AG08396 (cell line): Measurements from ENCODE around the gene NTM.
"Not testable (repeated sequence)": the region's sequence is repeated elsewhere in the genome, so short reads cannot be mapped to it uniquely, and the experiment has no call there.

Experiments
- DNase-seq: peaks from one replicate; pipeline ENCODE4 v3.0.0; 2012; ENCODE audit warnings: low spot score, mixed read lengths

Gene NTM

DNA sequence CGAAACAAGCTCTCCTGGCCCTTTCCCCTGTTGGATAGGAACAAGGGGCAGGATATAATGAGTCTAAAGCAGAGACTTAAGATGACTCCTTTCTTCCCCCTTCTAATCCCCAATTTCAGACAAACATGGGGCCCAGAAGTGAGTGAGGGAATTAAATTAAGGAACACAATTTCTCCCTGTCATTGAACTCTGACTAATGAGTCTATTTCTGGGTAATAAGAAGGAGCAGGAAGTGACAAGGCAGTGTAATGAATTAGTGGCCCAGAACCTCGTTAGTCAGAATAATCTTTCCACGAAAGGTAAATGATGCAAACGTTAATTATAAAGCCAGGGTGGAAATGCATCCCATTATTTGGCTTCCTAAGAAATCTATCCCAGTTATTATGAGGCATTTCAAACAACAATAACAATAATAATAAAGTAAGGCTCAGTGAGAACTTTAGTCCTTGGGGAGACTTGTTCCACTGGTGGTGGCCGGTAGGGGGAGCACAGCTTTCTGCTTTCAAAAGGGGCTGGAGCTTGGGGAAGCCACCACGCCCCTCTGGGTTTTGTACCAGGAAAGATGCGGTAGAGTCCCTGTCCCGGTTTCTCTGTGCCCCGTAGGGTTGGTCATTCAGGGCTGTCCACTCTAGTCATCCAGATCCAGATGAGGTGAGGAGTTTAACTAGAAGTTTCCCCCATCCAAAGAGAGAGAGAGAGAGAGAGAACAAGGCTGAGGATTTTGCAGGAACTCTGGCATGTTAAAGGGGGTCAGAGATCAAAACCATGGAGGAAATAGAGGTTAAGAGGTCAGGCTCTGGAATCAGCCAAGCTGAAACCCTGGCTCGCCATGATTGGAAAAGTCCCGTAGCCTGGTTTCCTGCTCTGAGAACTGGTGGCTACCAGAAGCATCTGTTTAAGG, 298.3 kb downstream of the NTM start:
- peak; percentile 69 for DNase-seq

- DNase-seq, result no peak
These were observed 299.0 kb downstream of the NTM start for GRCh38 chr11:131669401-131669780.

- no peak for DNase-seq
These were observed 300.5 kb downstream of the NTM start for GRCh38 chr11:131670876-131671275.

- no peak for DNase-seq
These were observed 300.9 kb downstream of the NTM start for GRCh38 chr11:131671320-131671719.

GRCh38 chr11:131671734-131672133, 301.3 kb downstream of the NTM start:
- no peak for DNase-seq

DNA sequence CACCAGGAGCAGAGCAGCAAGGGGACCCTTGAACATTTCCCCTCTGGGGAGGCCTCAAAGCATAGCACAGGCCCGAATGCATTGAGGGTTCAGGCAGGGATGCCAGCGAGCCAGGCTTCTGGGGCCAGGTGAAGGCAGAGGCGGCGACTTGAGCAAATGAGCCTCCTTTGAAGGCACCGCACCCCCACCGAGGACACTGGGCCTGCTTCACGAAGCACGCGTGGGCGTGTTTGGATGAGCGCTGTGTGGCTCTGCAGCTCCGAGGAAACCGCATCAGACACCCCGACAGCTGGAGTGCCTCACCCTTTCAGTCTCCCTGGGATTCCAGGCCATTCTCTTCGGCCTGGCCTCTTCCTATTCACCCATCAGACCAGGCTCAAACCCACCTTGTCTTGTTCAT, 301.8 kb downstream of the NTM start:
- no peak for DNase-seq

- DNase-seq, result peak; percentile 85
These were observed 303.8 kb downstream of the NTM start for GRCh38 chr11:131674051-131674755.

GRCh38 chr11:131675121-131675888, 304.9 kb downstream of the NTM start:
- DNase-seq, result no peak

DNA sequence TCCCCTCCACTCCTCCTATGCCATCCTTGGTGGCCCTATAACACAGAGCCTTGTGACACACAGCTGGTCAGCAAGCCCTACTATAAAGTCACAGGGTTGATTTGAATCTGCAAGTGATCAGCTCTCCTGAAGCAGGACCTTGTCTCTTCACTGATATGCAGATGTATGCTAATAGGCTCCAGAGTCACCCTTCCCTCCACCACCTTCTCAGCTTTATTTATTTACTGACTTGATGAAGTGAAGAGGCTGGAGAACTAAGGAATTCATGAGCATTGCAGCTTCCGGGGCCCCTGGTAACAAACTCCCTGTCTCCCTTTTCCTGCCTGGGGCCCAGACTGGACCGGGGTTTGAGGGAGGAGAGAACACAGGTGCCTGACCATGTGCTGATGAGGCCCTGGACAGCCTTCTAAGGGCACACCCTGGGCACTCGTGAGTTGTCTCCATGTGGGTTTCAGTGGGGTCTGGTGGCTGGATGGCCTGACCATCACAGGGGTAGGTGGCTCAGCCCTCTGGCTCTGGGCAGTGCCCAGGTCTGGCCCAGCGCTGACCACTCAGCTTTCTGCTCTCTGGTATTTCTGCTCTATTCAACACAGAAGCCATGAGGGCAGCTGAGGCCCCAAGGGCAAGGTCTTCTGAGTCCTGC, 307.5 kb downstream of the NTM start:
- no peak for DNase-seq

- no peak for DNase-seq
These were observed 308.4 kb downstream of the NTM start for GRCh38 chr11:131678658-131679340.

- DNase-seq, result not testable (repeated sequence)
These were observed 310.0 kb downstream of the NTM start for GRCh38 chr11:131680448-131680847.

DNA sequence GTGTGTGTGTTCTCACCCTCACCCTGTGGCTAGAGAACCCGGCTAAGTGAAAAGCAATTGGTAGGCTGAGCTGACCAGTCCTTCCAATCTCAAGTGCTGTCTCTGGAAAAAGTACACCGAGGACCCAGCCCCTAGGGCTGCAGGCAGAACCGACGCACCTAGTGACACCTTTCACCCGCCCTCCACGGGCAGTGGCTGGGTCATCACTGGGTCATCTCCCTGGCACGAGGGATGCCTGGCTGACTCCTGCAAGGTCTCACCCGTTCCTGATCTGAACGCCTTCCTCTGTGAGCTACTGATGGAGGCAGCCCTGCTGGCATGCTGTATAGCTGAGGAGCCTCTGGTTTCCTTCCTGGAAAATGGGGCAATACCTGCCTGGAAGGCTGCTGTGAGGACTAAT, 311.5 kb downstream of the NTM start:
- DNase-seq, result no peak

GRCh38 chr11:131682373-131683015, 312.1 kb downstream of the NTM start:
- no peak for DNase-seq

GRCh38 chr11:131683131-131683530, 312.7 kb downstream of the NTM start:
- no peak for DNase-seq

DNA sequence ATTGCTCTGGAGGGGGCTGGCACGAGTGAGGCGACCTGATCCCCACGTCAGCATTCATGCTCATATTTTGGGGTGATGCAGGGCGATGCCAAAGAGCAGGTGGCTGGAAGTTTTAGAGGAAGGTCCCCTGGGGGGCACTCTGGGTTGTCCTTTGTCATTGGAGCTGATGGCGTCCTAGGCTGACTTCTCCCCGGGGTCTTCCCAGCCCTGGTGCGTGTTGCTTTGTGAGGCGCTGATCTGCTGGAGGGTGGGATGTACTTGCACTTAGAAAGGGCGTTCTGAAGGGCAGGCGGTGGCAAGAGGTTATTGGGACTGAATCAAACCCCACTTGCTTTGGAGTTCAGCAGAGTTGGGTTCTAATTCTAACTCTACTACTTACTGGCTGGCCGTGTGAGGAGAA, 313.3 kb downstream of the NTM start:
- DNase-seq, result no peak

GRCh38 chr11:131684111-131685060, 314.0 kb downstream of the NTM start:
- no peak for DNase-seq

- no peak for DNase-seq
These were observed 314.8 kb downstream of the NTM start for GRCh38 chr11:131685206-131685605.

- DNase-seq, result no peak
These were observed 315.5 kb downstream of the NTM start for GRCh38 chr11:131685906-131686305.

DNA sequence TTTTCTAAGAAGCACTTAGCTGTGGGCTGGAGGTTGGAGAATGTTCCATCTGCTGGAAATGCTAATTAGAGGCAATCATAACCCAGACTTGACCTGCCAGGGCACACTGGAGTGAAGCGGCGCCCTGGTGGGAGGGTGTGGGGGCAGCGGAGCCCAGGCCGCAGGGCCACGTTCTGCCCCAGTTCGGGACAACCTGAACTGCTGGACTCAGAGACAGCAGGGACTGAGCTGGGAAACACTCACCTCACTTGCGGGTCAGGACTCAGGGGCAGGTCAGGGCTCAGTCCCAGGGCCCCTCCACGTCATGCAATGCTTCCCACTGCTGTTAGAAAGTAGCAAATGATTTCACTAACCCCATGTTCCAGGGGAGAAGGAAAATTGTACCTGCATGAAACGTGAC, 316.4 kb downstream of the NTM start:
- DNase-seq, result no peak
